CD8-positive, alpha-beta memory T cell (primary cell): ENCODE results near the gene RPL28. TPM values are rescaled to one million over a fixed set of nuclear protein-coding genes. Genes with fewer than 3 reads are reported as not detected.

Source experiments
- CTCF ChIA-PET: fragments of 350-600 bp; sonication (Branson Sonifier 250); formaldehyde crosslinking; loops from one replicate; lab custom pipeline; 2021; ENCODE audit warnings: antibody characterized with exemption; lab: Charles Lee
- POLR2A ChIA-PET: fragments of 350-600 bp; sonication (Branson Sonifier 250); formaldehyde crosslinking; loops from one replicate; lab custom pipeline; 2021; ENCODE audit warnings: antibody characterized with exemption; lab: Charles Lee
- DNase-seq, 5 donors: peaks; one replicate each; pipeline versions ENCODE4 v3.0.0 to v3.0.0-alpha.2; 2020 to 2022; ENCODE audit warnings: mixed read lengths in 1 of 5
- H3K27ac ChIP-seq: one replicate; pipeline ENCODE4 v1.7.0; 2013; ENCODE audit warnings: low read depth, mild to moderate bottlenecking, low read length, moderate library complexity
- H3K27me3 ChIP-seq: 2 replicates; pipeline ENCODE4 v1.7.0; 2013; ENCODE audit warnings: low read length, mild to moderate bottlenecking; ENCODE audit not compliant: insufficient read depth, poor library complexity, severe bottlenecking
- H3K36me3 ChIP-seq: 2 replicates; pipeline ENCODE4 v1.7.0; 2013; ENCODE audit warnings: mild to moderate bottlenecking, low read length, moderate library complexity; ENCODE audit not compliant: insufficient read depth
- H3K4me1 ChIP-seq: 2 replicates; pipeline ENCODE4 v1.7.0; 2013; ENCODE audit warnings: mild to moderate bottlenecking, low read length, moderate library complexity; ENCODE audit not compliant: insufficient read depth
- H3K4me3 ChIP-seq: 2 replicates; pipeline ENCODE4 v1.7.0; 2013; ENCODE audit warnings: mild to moderate bottlenecking, low read length
- H3K9me3 ChIP-seq: 2 replicates; pipeline ENCODE4 v1.7.0; 2013; ENCODE audit warnings: mild to moderate bottlenecking, low read length
- H3K27ac Mint-ChIP-seq, 8 donors: one replicate each; pipeline ENCODE4 v1.8.0; 2020 to 2021; ENCODE audit warnings: mixed read lengths in 8 of 8, mild to moderate bottlenecking in 6 of 8, inconsistent platforms in 3 of 8, moderate library complexity in 3 of 8
- H3K27me3 Mint-ChIP-seq, 2 donors: one replicate each; pipeline ENCODE4 v1.8.0; 2020 to 2021; ENCODE audit warnings: mixed read lengths in 2 of 2, mild to moderate bottlenecking in 1 of 2, moderate library complexity in 1 of 2
- H3K36me3 Mint-ChIP-seq, 3 donors: one replicate each; pipeline ENCODE4 v1.8.0; 2020 to 2021; ENCODE audit warnings: mixed read lengths in 3 of 3, inconsistent platforms in 1 of 3, mild to moderate bottlenecking in 1 of 3
- H3K4me1 Mint-ChIP-seq, 3 donors: one replicate each; pipeline ENCODE4 v1.8.0; 2020 to 2021; ENCODE audit warnings: mixed read lengths in 3 of 3, inconsistent platforms in 1 of 3, mild to moderate bottlenecking in 1 of 3
- H3K4me3 Mint-ChIP-seq, 7 donors: one replicate each; pipeline ENCODE4 v1.8.0; 2020 to 2021; ENCODE audit warnings: mixed read lengths in 7 of 7, mild to moderate bottlenecking in 6 of 7, moderate library complexity in 4 of 7, inconsistent platforms in 2 of 7
- H3K9me3 Mint-ChIP-seq, 5 donors: one replicate each; pipeline ENCODE4 v1.8.0; 2020 to 2022; ENCODE audit warnings: mixed read lengths in 5 of 5, mild to moderate bottlenecking in 3 of 5, moderate library complexity in 2 of 5, inconsistent platforms in 1 of 5
- polyA plus RNA-seq: library from polyadenylated mRNA; unstranded; fragments of 300-500 nt; fragmentation: Illumina TruSeq; gene quantifications from one replicate; pipeline ENCODE4 v1.2.3, GENCODE V29; 2021
- total RNA-seq, 2 experiments: library from RNA; stranded (reverse); gene quantifications; one replicate each; pipeline ENCODE4 v1.2.3, GENCODE V29; 2021

The RPL28 gene
- total RNA-seq (1,000 to 10,000 TPM; 2,376 to 2,381 TPM), polyA plus RNA-seq (615 TPM)

DNA sequence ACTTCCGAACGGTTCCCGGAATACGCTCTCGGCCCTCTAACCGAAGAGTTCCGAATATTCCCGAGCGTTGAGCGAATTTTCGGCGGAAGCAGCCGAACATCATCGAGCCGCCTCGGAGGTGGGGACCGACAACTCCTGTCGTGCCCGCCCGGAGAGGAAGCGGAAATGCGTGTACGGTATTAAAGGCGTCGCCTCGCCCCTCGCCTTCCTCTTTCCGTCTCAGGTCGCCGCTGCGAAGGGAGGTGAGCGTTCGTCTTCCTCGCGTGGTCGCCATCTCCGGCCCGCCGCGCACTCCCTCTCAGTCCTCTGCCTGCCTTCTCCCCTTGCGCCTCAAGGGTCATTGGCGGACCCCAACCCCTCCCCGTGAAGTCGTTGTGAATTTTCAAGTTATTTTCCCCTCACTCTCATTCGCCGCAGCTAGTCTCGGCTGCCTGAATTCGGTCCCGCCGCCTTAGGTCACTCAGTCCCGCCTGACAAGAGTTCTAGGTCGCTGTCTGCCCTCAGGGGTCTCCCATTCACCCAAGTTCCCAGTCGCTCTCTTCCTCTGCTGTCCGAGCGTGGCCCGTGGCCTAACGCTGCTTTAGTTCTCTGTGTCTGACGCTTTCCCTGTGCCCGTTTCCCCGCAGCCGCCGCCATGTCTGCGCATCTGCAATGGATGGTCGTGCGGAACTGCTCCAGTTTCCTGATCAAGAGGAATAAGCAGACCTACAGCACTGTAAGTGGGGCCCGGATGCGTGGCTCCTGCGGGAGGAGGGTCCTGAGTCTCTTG lies at the start of gene RPL28:
RPL28 (plus strand) TSS at position 209 of the 769 bp plus-strand sequence; CDS start at position 635, 426 bp downstream.
- peaks cover 57% of the 10 kb centered on the region for H3K4me1 ChIP-seq
- POLR2A ChIA-PET: interaction anchor here (1.0 to 2.6 kb wide), 2 partner anchors 20 to 21 kb away, joined by 3 to 14 read pairs; partner anchors contain the start of gene UBE2S
- peak within 1 kb of the TSS; percentile 99 for H3K4me3 ChIP-seq
- Mint-ChIP-seq H3K36me3 (peaks cover 3 to 54% (median 5%) of the 10 kb centered on the region in 3 donors), H3K27ac (peak within 1 kb of the TSS; percentile 97 to 100 (median 99)), H3K4me1 (peaks cover 65 to 82% (median 69%) of the 10 kb centered on the region in 3 donors), H3K9me3 (no peaks in the 10 kb centered on the region), H3K4me3 (peak within 1 kb of the TSS; percentile 97 to 100 (median 99)), H3K27me3 (peaks cover 0 to 10% of the 10 kb centered on the region in 2 donors)
- CTCF ChIA-PET: no interaction called here
- H3K36me3 ChIP-seq: peaks cover 28% of the 10 kb centered on the region
- no peaks in the 10 kb centered on the region for H3K27me3 ChIP-seq
- DNase-seq: peak; percentile 96 to 99 (median 98)
- H3K9me3 ChIP-seq: no peaks in the 10 kb centered on the region
- peak within 1 kb of the TSS; percentile 99 for H3K27ac ChIP-seq

DNA sequence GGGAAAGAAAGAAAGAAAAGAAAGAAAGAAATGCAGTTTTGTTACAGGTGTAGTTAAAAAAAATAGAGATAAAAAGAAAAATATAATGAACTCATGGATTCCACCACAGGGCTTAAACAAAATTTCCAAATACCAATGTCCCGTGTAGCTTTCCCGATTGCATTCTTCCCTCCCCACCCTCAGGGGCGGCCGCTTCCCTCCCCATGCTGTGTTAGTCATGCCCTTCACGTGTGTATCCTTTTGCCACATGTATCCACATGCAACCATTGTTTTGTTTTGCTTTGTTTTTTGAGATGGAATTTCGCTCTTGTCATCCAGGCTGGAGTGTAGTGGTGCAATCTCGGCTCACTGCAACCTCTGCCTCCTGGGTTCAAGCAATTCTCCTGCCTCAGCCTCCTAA lies 49.6 kb upstream of the RPL28 start:
- Histone ChIP-seq H3K4me3 (no peak overlapping the region), H3K27ac (no peak overlapping the region), H3K9me3 (no peaks in the 10 kb centered on the region), H3K27me3 (no peaks in the 10 kb centered on the region), H3K36me3 (no peaks in the 10 kb centered on the region), H3K4me1 (peaks cover 18% of the 10 kb centered on the region)
- H3K36me3 Mint-ChIP-seq: peaks cover 0 to 5% (median 0%) of the 10 kb centered on the region in 3 donors
- H3K4me1 Mint-ChIP-seq: peaks cover 16 to 23% (median 21%) of the 10 kb centered on the region in 3 donors
- H3K27me3 Mint-ChIP-seq: peaks cover 19 to 21% of the 10 kb centered on the region in 2 donors
- H3K4me3 Mint-ChIP-seq: peak overlapping the region in 1 of 7 donors; percentile 19
- POLR2A ChIA-PET: no interaction called here
- peaks cover 0 to 3% (median 0%) of the 10 kb centered on the region in 5 donors for H3K9me3 Mint-ChIP-seq
- DNase-seq: no peak
- CTCF ChIA-PET: interaction anchor here (1.2 kb wide), 1 partner anchor 35 kb away, joined by 3 read pairs; no protein-coding TSS in a partner anchor
- peak overlapping the region in 1 of 8 donors; percentile 99 for H3K27ac Mint-ChIP-seq

DNA sequence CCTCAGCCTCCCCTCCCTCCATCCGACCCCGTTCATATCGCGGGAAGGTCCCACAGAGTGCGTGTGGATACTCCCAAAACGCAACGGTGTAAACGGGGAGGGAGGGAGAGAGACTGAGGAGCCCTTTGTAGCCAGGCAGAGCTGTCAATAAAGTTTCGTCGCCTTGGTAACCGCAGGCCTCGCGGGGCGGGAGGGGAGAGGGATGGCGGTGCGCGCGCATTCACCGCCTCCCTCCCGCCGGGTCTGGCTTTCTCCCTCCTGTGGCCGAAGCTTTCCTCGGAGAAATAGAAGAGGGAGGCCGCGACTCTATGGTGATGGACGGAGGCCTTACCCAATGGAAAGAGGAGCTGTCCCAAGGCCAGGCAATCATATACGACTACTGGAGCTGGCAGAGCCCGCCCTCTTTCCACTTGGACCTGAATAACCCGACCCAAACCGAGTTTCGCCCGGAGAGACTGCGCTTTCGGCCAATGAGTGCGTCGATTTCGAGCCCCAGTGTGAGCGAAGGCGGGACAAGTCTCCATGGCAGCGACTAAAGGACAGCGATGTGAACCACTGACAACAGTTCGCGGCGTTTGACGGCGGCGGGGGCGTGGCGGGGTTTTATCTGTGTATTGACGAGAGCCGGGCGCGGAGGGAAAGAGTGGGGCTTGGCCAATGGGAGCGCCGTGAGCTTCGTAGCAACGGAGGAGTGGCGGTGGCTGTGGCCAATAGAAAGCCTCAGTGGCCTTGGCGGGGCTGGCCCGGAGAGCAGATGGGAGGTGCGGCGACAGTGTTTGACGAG lies 46.4 kb upstream of the RPL28 start, which contains the start of gene KMT5C:
KMT5C (plus strand) TSS at position 772 of the 784 bp plus-strand sequence. CDS start 2,061 bp downstream, outside the sequence.
- Histone ChIP-seq H3K9me3 (no peaks in the 10 kb centered on the region), H3K4me3 (peak within 1 kb of the TSS; percentile 77), H3K36me3 (no peaks in the 10 kb centered on the region), H3K27ac (peak within 1 kb of the TSS; percentile 100), H3K4me1 (peaks cover 24% of the 10 kb centered on the region), H3K27me3 (no peaks in the 10 kb centered on the region)
- Mint-ChIP-seq H3K27me3 (peaks cover 11 to 15% of the 10 kb centered on the region in 2 donors), H3K4me3 (peak within 1 kb of the TSS; percentile 89 to 97 (median 90)), H3K27ac (peak within 1 kb of the TSS; percentile 98 to 100 (median 100)), H3K9me3 (peaks cover 0 to 3% (median 0%) of the 10 kb centered on the region in 5 donors), H3K36me3 (peaks cover 0 to 15% (median 0%) of the 10 kb centered on the region in 3 donors), H3K4me1 (peaks cover 21 to 29% (median 27%) of the 10 kb centered on the region in 3 donors)
- peak; percentile 100 for DNase-seq
- CTCF ChIA-PET: interaction anchor here (0.8 to 3.5 kb wide), 8 partner anchors 14 to 315 kb away, joined by 3 to 28 read pairs (median 6); partner anchors contain the start of genes TMEM238 and U2AF2
- POLR2A ChIA-PET: interaction anchor here (0.5 to 2.0 kb wide), 18 partner anchors 12 to 1244 kb away, joined by 3 to 20 read pairs (median 4); partner anchors contain the start of genes FIZ1, HSPBP1, ISOC2 and PPP6R1

DNA sequence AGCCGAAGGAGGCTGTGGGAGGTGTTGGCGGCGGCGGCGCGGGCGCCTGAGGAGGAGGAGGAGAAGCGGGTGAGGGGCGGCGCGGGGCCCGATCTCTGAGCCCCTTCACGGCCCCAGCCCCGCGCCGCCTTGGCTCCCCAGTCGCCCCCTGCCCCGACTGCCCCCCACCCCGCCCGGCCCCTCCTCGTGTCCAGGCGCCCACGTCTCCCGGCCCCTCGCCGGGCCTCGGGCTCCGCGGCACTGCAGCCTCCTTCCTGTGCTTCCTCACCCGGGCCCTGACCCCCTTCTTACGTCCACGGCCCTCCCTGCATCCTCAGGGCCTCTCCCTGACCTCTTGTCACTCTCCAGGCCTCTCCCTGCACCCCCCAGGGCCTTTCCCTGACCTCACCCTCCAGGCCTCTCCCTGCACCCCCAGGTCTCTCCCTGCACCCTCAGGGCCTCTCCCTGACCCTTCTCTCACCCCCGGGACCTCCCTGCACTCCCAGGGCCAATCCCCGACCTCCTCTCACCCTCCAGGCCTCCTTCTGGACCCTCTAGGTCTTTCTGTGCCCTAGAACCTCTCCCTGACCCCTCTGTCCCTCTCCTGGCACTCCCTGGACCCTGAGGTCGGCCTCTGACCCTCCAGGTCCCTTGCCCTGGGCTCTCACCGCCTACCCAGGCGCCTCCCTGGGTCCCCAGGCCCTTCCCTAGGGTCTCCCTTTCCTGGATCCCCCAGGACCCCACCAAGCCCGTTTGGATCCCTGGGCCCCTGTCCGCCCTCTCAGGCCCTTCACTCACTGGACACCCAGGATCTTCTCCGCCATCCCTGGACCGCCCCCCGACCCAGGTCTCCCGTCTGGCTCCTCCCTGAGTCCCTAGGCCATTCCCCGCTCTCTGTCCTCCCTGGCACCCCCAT lies 45.6 kb upstream of the RPL28 start:
- H3K27ac ChIP-seq: peak overlapping the region; percentile 95
- H3K4me1 Mint-ChIP-seq: peaks cover 21 to 29% (median 27%) of the 10 kb centered on the region in 3 donors
- H3K4me3 ChIP-seq: peak overlapping the region; percentile 77
- ChIA-PET POLR2A (interaction anchor here (0.9 to 2.0 kb wide), 13 partner anchors 11 to 1244 kb away, joined by 3 to 20 read pairs (median 6); partner anchors contain the start of genes FIZ1, HSPBP1, ISOC2 and PPP6R1), CTCF (interaction anchor here (1.2 to 3.5 kb wide), 7 partner anchors 13 to 314 kb away, joined by 3 to 28 read pairs (median 9); partner anchors contain the start of genes TMEM238 and U2AF2)
- H3K27me3 Mint-ChIP-seq: peaks cover 8 to 15% of the 10 kb centered on the region in 2 donors
- peaks cover 0 to 19% (median 2%) of the 10 kb centered on the region in 3 donors for H3K36me3 Mint-ChIP-seq
- H3K4me3 Mint-ChIP-seq: peak overlapping the region; percentile 89 to 97 (median 90)
- H3K9me3 ChIP-seq: no peaks in the 10 kb centered on the region
- peak overlapping the region; percentile 98 to 100 (median 100) for H3K27ac Mint-ChIP-seq
- H3K4me1 ChIP-seq: peaks cover 24% of the 10 kb centered on the region
- peak in 2 of 5 donors; percentile 27 to 61 for DNase-seq
- no peaks in the 10 kb centered on the region for H3K36me3 ChIP-seq
- no peaks in the 10 kb centered on the region for H3K27me3 ChIP-seq
- H3K9me3 Mint-ChIP-seq: peaks cover 0 to 3% (median 0%) of the 10 kb centered on the region in 5 donors

DNA sequence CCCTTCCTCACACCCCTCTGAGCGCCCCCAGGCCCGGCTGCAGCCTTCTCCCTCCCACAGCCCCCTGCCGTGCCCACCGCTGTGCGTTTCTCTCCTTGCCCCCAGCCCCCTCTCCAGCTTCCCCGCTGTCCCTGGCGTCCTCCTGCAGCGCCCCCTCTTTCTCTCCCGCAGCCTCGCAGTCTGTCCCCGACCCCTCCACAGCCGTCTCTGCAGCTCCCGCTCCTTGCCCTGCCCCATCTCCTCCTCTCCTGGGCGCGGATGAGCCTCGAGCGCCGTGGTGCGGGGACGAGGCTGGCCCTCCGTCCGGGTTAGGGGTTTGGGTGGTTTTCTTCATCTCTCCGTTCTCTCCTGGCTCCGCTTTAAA lies 45.0 kb upstream of the RPL28 start:
- Histone ChIP-seq H3K27me3 (no peaks in the 10 kb centered on the region), H3K9me3 (no peaks in the 10 kb centered on the region), H3K27ac (peak overlapping the region; percentile 95), H3K4me3 (peak overlapping the region; percentile 77), H3K36me3 (no peaks in the 10 kb centered on the region), H3K4me1 (peaks cover 24% of the 10 kb centered on the region)
- H3K4me3 Mint-ChIP-seq: peak overlapping the region; percentile 79 to 97 (median 89)
- peak overlapping the region in 7 of 8 donors; percentile 87 to 99 (median 94) for H3K27ac Mint-ChIP-seq
- ChIA-PET CTCF (no interaction called here), POLR2A (no interaction called here)
- H3K36me3 Mint-ChIP-seq: peaks cover 0 to 22% (median 2%) of the 10 kb centered on the region in 3 donors
- no peak for DNase-seq
- H3K9me3 Mint-ChIP-seq: peaks cover 0 to 3% (median 0%) of the 10 kb centered on the region in 5 donors
- H3K4me1 Mint-ChIP-seq: peaks cover 21 to 29% (median 27%) of the 10 kb centered on the region in 3 donors
- peaks cover 8 to 15% of the 10 kb centered on the region in 2 donors for H3K27me3 Mint-ChIP-seq

DNA sequence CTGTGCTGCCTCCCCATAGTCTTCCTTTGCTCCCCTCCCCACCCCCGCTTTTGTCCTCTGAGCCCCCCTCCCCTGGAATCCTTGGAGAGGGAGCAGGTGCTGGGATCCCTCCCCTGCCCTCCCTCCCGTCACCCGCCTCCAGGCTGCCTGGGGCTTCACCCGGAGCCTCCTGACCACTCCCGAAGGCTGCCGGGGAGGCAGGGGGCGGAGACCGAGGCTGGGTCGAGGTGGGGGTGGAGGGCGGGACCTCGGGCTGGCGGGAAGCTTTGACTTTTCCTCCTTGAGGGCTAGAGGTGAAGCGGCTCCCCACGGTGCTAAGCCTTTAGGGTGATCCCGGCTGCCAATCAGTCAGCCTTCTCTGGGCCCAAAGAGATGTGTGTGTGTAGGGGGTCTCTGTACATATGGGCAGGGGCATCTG lies 44.6 kb upstream of the RPL28 start:
- Mint-ChIP-seq H3K36me3 (peaks cover 0 to 22% (median 2%) of the 10 kb centered on the region in 3 donors), H3K4me3 (peak overlapping the region; percentile 79 to 97 (median 89)), H3K27ac (peak overlapping the region in 6 of 8 donors; percentile 65 to 99 (median 94)), H3K9me3 (peaks cover 0 to 3% (median 0%) of the 10 kb centered on the region in 5 donors), H3K27me3 (peaks cover 8 to 13% of the 10 kb centered on the region in 2 donors), H3K4me1 (peaks cover 21 to 29% (median 27%) of the 10 kb centered on the region in 3 donors)
- H3K27ac ChIP-seq: peak overlapping the region; percentile 95
- H3K27me3 ChIP-seq: no peaks in the 10 kb centered on the region
- POLR2A ChIA-PET: no interaction called here
- H3K4me1 ChIP-seq: peaks cover 24% of the 10 kb centered on the region
- no peaks in the 10 kb centered on the region for H3K9me3 ChIP-seq
- peak overlapping the region; percentile 77 for H3K4me3 ChIP-seq
- DNase-seq: peak in 4 of 5 donors; percentile 17 to 42 (median 32)
- H3K36me3 ChIP-seq: no peaks in the 10 kb centered on the region
- CTCF ChIA-PET: no interaction called here
